HEK293T (cell line): ENCODE data around the gene CBFA2T3.

Experiments
- CTBP1 ChIP-seq: fragments of 450-650 bp; IDR thresholded peaks from 2 replicates; pipeline ENCODE4 v1.6.1; 2016; ENCODE audit warnings: borderline replicate concordance
- ELF4 ChIP-seq: fragments of 450-650 bp; IDR thresholded peaks from 2 replicates; pipeline ENCODE4 v1.6.1; 2017; ENCODE audit warnings: antibody characterized with exemption
- FOXA1 ChIP-seq: fragments of 450-650 bp; IDR thresholded peaks from 2 replicates; pipeline ENCODE4 v1.6.1; 2016; ENCODE audit warnings: mild to moderate bottlenecking
- FOXK2 ChIP-seq: fragments of 450-650 bp; IDR thresholded peaks from 2 replicates; pipeline ENCODE4 v1.6.1; 2016; ENCODE audit warnings: mild to moderate bottlenecking
- FOXM1 ChIP-seq: fragments of 450-650 bp; IDR thresholded peaks from 2 replicates; pipeline ENCODE4 v1.6.1; 2017; ENCODE audit warnings: mild to moderate bottlenecking, borderline replicate concordance
- HDGF ChIP-seq: fragments of 450-650 bp; IDR thresholded peaks from 2 replicates; pipeline ENCODE4 v1.6.1; 2017; ENCODE audit warnings: antibody characterized with exemption, borderline replicate concordance
- NFRKB ChIP-seq: fragments of 450-650 bp; IDR thresholded peaks from 2 replicates; pipeline ENCODE4 v1.6.1; 2016; ENCODE audit warnings: mild to moderate bottlenecking, moderate library complexity
- PKNOX1 ChIP-seq: fragments of 450-650 bp; IDR thresholded peaks from 2 replicates; pipeline ENCODE4 v1.6.1; 2016
- SP1 ChIP-seq: fragments of 450-650 bp; IDR thresholded peaks from 2 replicates; pipeline ENCODE4 v1.6.1; 2017
- TARDBP ChIP-seq: fragments of 450-650 bp; IDR thresholded peaks from 2 replicates; pipeline ENCODE4 v1.6.1; 2016

GRCh38 chr16:88943131-88943664 lies 33.8 kb downstream of the CBFA2T3 start:
- TF ChIP-seq FOXK2, result no peak
- TF ChIP-seq FOXM1, result no peak
- no peak for TF ChIP-seq ELF4
- no peak for TF ChIP-seq PKNOX1
- TF ChIP-seq FOXA1, result no peak
- no peak for TF ChIP-seq TARDBP
- TF ChIP-seq NFRKB, result no peak
- no peak for TF ChIP-seq HDGF
- TF ChIP-seq SP1, result no peak
- no peak for TF ChIP-seq CTBP1
